Neural progenitor cell (in vitro differentiated cells): Measurements from ENCODE around the gene LMX1B. TPM values are rescaled to one million over a fixed set of nuclear protein-coding genes. Genes with fewer than 3 reads are reported as not detected.

Experiments
- DNase-seq: peaks from one replicate; pipeline ENCODE4 v3.0.0-alpha.2; 2016; ENCODE audit warnings: low spot score
- H2AFZ ChIP-seq: fragments of 200-600 bp; sonication (generic); replicated peaks from 2 replicates; pipeline ENCODE4 v1.6.1; 2016; ENCODE audit warnings: antibody characterized with exemption
- H3F3A ChIP-seq: fragments of 200-600 bp; sonication (generic); 2 replicates; pipeline ENCODE4 v1.6.1; 2016; ENCODE audit warnings: antibody characterized with exemption, low read depth
- H3K27ac ChIP-seq: fragments of 200-600 bp; sonication (generic); 2 replicates; pipeline ENCODE4 v1.5.1; 2016; ENCODE audit warnings: mild to moderate bottlenecking
- H3K27me3 ChIP-seq: fragments of 200-600 bp; sonication (generic); 2 replicates; pipeline ENCODE4 v1.6.1; 2016; ENCODE audit warnings: mild to moderate bottlenecking, moderate library complexity
- H3K36me3 ChIP-seq: fragments of 200-600 bp; sonication (generic); 2 replicates; pipeline ENCODE4 v1.5.1; 2016
- H3K4me1 ChIP-seq: fragments of 200-600 bp; sonication (generic); 2 replicates; pipeline ENCODE4 v1.6.1; 2016; ENCODE audit warnings: mixed run types
- H3K4me2 ChIP-seq: fragments of 200-600 bp; sonication (generic); 2 replicates; pipeline ENCODE4 v1.6.1; 2016
- H3K4me3 ChIP-seq: fragments of 200-600 bp; sonication (generic); 2 replicates; pipeline ENCODE4 v1.5.1; 2016
- H3K79me2 ChIP-seq: fragments of 200-600 bp; sonication (generic); 2 replicates; pipeline ENCODE4 v1.6.1; 2016; ENCODE audit warnings: low read depth
- H3K9ac ChIP-seq: fragments of 200-600 bp; sonication (generic); 2 replicates; pipeline ENCODE4 v1.6.1; 2016
- H3K9me3 ChIP-seq: fragments of 200-600 bp; sonication (generic); 2 replicates; pipeline ENCODE4 v1.5.1; 2016; ENCODE audit warnings: low read depth
- H4K20me1 ChIP-seq: fragments of 200-600 bp; sonication (generic); 2 replicates; pipeline ENCODE4 v1.6.1; 2016; ENCODE audit warnings: low read depth
- H3K27ac Mint-ChIP-seq: 3 replicates; pipeline ENCODE4 v1.8.0; 2021; ENCODE audit warnings: mixed read lengths
- H3K27me3 Mint-ChIP-seq: 2 replicates; pipeline ENCODE4 v1.8.0; 2022; ENCODE audit warnings: low read depth, mild to moderate bottlenecking, inconsistent platforms, moderate library complexity, mixed read lengths; ENCODE audit not compliant: insufficient read depth
- H3K36me3 Mint-ChIP-seq: 3 replicates; pipeline ENCODE4 v1.8.0; 2021; ENCODE audit warnings: mixed read lengths
- H3K4me1 Mint-ChIP-seq: 3 replicates; pipeline ENCODE4 v1.8.0; 2021; ENCODE audit warnings: mixed read lengths
- H3K4me3 Mint-ChIP-seq: 3 replicates; pipeline ENCODE4 v1.8.0; 2021; ENCODE audit warnings: mild to moderate bottlenecking, moderate library complexity, mixed read lengths
- H3K9me3 Mint-ChIP-seq: 3 replicates; pipeline ENCODE4 v1.8.0; 2020; ENCODE audit warnings: mixed read lengths
- EZH2 ChIP-seq: fragments of 200-600 bp; sonication (generic); IDR thresholded peaks from 2 replicates; pipeline ENCODE4 v1.6.1; 2017; ENCODE audit warnings: antibody characterized with exemption, mild to moderate bottlenecking, moderate library complexity
- EZH2phosphoT487 ChIP-seq: fragments of 200-600 bp; sonication (generic); IDR thresholded peaks from 2 replicates; pipeline ENCODE4 v1.6.1; 2017; ENCODE audit warnings: antibody characterized with exemption
- total RNA-seq: library from RNA; depleted of rRNA; stranded (reverse); fragments of >200 nt; gene quantifications from 2 replicates; pipeline ENCODE4 v1.2.3, GENCODE V29; 2015; ENCODE audit warnings: low replicate concordance
- TF ChIP-seq, protein P1 (sequence below): fragments of 200-600 bp; sonication (generic); IDR thresholded peaks from 2 replicates; pipeline ENCODE4 v1.5.1; 2017; ENCODE audit warnings: antibody characterized with exemption, mild to moderate bottlenecking

Gene LMX1B
- total RNA-seq, 1 donor from 2014 or later: 0.19 TPM

DNA sequence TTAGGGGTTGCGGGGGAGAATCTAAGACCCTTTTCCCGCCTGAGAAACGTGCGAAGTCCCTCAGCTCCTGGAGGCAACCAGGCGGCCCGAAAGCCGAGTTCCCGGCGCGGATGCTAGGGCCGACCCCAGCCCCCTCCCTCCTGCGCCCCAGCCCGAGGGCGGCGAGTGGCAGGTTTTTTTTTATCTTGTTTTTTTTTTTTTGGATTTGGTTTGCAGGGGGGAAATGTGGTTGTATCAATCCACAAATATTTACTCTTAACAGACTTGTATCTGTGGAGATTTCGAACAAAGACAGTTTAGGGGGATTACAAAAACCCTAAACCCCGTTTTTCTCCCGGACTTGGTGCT, 10.7 kb downstream of the LMX1B start:
- Histone ChIP-seq H3K36me3 (no peaks in the 10 kb centered on the region), H3F3A (peaks cover 50% of the 10 kb centered on the region), H3K4me2 (peak overlapping the region; percentile 67), H3K79me2 (no peaks in the 10 kb centered on the region), H2AFZ (no peak overlapping the region), H3K4me3 (peak overlapping the region; percentile 1), H3K9ac (no peak overlapping the region), H3K9me3 (no peaks in the 10 kb centered on the region), H3K27me3 (peaks cover 100% of the 10 kb centered on the region), H3K4me1 (peaks cover 39% of the 10 kb centered on the region), H3K27ac (no peak overlapping the region), H4K20me1 (peaks cover 99% of the 10 kb centered on the region)
- peaks cover 83% of the 10 kb centered on the region for H3K4me1 Mint-ChIP-seq
- H3K27ac Mint-ChIP-seq: no peak overlapping the region
- H3K27me3 Mint-ChIP-seq: peaks cover 61% of the 10 kb centered on the region
- H3K9me3 Mint-ChIP-seq: no peaks in the 10 kb centered on the region
- H3K4me3 Mint-ChIP-seq: peak overlapping the region; percentile 86
- DNase-seq: peak; percentile 63
- no peaks in the 10 kb centered on the region for H3K36me3 Mint-ChIP-seq
- TF ChIP-seq EZH2: no peak
- no peak for TF ChIP-seq EZH2phosphoT487
- TF ChIP-seq, protein P1, sequence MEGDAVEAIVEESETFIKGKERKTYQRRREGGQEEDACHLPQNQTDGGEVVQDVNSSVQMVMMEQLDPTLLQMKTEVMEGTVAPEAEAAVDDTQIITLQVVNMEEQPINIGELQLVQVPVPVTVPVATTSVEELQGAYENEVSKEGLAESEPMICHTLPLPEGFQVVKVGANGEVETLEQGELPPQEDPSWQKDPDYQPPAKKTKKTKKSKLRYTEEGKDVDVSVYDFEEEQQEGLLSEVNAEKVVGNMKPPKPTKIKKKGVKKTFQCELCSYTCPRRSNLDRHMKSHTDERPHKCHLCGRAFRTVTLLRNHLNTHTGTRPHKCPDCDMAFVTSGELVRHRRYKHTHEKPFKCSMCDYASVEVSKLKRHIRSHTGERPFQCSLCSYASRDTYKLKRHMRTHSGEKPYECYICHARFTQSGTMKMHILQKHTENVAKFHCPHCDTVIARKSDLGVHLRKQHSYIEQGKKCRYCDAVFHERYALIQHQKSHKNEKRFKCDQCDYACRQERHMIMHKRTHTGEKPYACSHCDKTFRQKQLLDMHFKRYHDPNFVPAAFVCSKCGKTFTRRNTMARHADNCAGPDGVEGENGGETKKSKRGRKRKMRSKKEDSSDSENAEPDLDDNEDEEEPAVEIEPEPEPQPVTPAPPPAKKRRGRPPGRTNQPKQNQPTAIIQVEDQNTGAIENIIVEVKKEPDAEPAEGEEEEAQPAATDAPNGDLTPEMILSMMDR: no peak

DNA sequence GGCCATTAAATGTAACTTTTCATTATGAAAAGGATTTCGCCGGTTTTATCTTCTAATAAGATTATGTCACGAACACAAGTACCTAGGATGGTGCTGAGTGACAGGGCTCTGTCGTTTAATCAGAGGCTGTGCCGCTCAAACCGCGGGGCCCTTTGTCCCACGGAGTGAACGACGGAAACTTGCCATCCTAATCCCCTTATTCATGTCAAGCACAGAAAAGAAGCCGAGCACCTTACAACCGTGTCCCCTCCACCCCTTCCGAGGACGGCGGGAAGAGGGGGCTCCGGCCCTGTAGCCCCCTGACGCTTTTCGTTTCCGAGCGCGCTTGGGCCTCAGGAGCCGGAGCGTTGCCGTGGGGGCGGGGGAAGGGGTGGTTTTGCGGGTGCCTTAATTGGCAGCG, 11.2 kb downstream of the LMX1B start:
- Mint-ChIP-seq H3K27me3 (peaks cover 56% of the 10 kb centered on the region), H3K9me3 (no peaks in the 10 kb centered on the region), H3K27ac (peak overlapping the region; percentile 93), H3K36me3 (no peaks in the 10 kb centered on the region), H3K4me1 (peaks cover 84% of the 10 kb centered on the region), H3K4me3 (peak overlapping the region; percentile 86)
- H3K27me3 ChIP-seq: peaks cover 100% of the 10 kb centered on the region
- TF ChIP-seq EZH2phosphoT487: no peak
- H3K36me3 ChIP-seq: no peaks in the 10 kb centered on the region
- no peak overlapping the region for H2AFZ ChIP-seq
- H3F3A ChIP-seq: peaks cover 50% of the 10 kb centered on the region
- H3K4me1 ChIP-seq: peaks cover 39% of the 10 kb centered on the region
- DNase-seq: peak; percentile 84
- peaks cover 99% of the 10 kb centered on the region for H4K20me1 ChIP-seq
- peak overlapping the region; percentile 19 for H3K4me3 ChIP-seq
- H3K4me2 ChIP-seq: peak overlapping the region; percentile 67
- H3K79me2 ChIP-seq: no peaks in the 10 kb centered on the region
- H3K9me3 ChIP-seq: no peaks in the 10 kb centered on the region
- H3K27ac ChIP-seq: no peak overlapping the region
- no peak overlapping the region for H3K9ac ChIP-seq

DNA sequence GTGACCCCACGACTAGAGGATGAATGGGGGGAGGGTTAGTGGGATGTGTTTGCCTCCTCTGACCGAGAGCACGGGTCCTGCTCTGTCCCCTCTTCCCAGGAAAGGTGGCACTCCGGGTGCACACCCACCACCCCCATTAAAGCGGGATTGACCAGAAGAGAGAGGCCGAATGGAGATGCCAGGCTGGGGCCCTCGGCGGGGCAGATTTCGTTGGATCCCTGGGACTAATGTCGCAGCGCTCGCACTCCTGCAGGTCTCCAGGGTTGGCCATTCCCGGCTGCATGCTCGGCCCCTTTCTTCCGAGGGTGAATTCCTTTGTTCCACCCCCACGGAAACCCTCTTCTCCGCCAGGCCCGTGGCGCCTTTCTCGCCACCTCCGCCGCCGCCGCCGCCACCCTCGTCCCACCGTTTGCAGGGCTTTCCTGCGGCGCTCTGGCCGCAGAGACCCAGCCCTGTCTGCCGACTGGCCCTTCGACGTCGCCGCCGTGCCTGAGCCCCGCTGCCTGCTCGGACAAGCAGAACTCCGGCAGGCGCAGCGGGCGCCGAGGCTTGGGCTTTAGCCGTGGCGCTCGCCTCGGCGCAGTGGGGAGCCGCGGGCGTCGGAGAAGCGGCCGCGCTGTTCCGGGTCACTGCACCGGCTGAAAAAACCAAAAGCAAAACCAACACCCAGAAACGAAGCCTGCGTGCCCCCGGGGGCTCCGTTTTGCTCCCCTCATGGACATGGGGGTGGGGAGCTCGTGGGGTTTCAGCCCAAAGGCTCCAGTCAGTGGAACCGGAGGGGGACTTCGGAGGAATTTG, 11.8 kb downstream of the LMX1B start:
- DNase-seq: peak; percentile 88
- Histone ChIP-seq H3K36me3 (no peaks in the 10 kb centered on the region), H2AFZ (no peak overlapping the region), H3K4me3 (peak overlapping the region; percentile 19), H3K79me2 (no peaks in the 10 kb centered on the region), H3K4me2 (peak overlapping the region; percentile 67), H3F3A (peaks cover 55% of the 10 kb centered on the region), H3K4me1 (peaks cover 43% of the 10 kb centered on the region), H3K27me3 (peaks cover 100% of the 10 kb centered on the region), H3K27ac (no peak overlapping the region), H4K20me1 (peaks cover 98% of the 10 kb centered on the region), H3K9me3 (no peaks in the 10 kb centered on the region), H3K9ac (no peak overlapping the region)
- no peaks in the 10 kb centered on the region for H3K36me3 Mint-ChIP-seq
- H3K9me3 Mint-ChIP-seq: no peaks in the 10 kb centered on the region
- H3K4me3 Mint-ChIP-seq: peak overlapping the region; percentile 86
- peak overlapping the region; percentile 72 for H3K27ac Mint-ChIP-seq
- H3K27me3 Mint-ChIP-seq: peaks cover 54% of the 10 kb centered on the region
- peak; percentile 68 for TF ChIP-seq EZH2phosphoT487
- peak; percentile 76 for TF ChIP-seq EZH2
- TF ChIP-seq, protein P1: no peak
- H3K4me1 Mint-ChIP-seq: peaks cover 82% of the 10 kb centered on the region
